HepG2 (cell line): ENCODE data around the gene GGA1.

Experiments used
- CAMTA2 ChIP-seq: sonication (generic); formaldehyde crosslinking; IDR thresholded peaks from 2 replicates; pipeline ENCODE4 v1.4.0; 2020; ENCODE audit warnings: mild to moderate bottlenecking, missing genetic modification reagents, borderline replicate concordance
- TARDBP ChIP-seq: sonication (generic); formaldehyde crosslinking; IDR thresholded peaks from 2 replicates; pipeline ENCODE4 v1.8.0; 2022; ENCODE audit warnings: mild to moderate bottlenecking, missing genetic modification reagents
- ZNF724P ChIP-seq: sonication (generic); formaldehyde crosslinking; IDR thresholded peaks from 2 replicates; pipeline ENCODE4 v1.8.0; 2022; ENCODE audit warnings: missing genetic modification reagents, borderline replicate concordance
- TF ChIP-seq, protein P1 (sequence below): sonication (generic); formaldehyde crosslinking; IDR thresholded peaks from 2 replicates; pipeline ENCODE4 v1.5.0; 2020; ENCODE audit warnings: mild to moderate bottlenecking, missing genetic modification reagents, moderate library complexity
- TF ChIP-seq, protein P2 (sequence below): sonication (generic); formaldehyde crosslinking; IDR thresholded peaks from 2 replicates; pipeline ENCODE4 v1.4.0; 2020; ENCODE audit warnings: missing genetic modification reagents
- TF ChIP-seq, protein P3 (sequence below): sonication (generic); formaldehyde crosslinking; IDR thresholded peaks from 2 replicates; pipeline ENCODE4 v1.4.0; 2020; ENCODE audit warnings: missing genetic modification reagents

DNA sequence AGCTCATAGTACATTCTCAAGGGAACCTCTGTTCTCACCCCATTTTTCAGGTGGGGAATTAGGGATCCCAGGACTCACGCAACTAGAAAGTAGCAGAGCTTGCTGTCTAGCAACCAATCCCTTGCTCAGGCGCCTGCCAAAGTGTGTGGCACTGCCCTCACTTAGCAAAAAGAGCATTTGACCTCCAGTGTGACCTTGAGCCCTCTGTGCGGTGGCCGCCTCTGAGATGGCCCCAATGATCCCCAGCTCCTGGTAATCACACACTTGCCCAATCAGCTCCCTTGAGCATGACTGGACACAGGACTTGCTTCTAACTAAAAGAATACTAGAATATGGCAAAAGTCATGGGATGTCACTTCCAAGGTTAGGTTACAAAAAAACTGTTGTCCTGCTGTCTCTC, 26.1 kb upstream of the GGA1 start:
- no peak for TF ChIP-seq ZNF724P (CRISPR knock-in tag)
- TF ChIP-seq, protein P1, sequence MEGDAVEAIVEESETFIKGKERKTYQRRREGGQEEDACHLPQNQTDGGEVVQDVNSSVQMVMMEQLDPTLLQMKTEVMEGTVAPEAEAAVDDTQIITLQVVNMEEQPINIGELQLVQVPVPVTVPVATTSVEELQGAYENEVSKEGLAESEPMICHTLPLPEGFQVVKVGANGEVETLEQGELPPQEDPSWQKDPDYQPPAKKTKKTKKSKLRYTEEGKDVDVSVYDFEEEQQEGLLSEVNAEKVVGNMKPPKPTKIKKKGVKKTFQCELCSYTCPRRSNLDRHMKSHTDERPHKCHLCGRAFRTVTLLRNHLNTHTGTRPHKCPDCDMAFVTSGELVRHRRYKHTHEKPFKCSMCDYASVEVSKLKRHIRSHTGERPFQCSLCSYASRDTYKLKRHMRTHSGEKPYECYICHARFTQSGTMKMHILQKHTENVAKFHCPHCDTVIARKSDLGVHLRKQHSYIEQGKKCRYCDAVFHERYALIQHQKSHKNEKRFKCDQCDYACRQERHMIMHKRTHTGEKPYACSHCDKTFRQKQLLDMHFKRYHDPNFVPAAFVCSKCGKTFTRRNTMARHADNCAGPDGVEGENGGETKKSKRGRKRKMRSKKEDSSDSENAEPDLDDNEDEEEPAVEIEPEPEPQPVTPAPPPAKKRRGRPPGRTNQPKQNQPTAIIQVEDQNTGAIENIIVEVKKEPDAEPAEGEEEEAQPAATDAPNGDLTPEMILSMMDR (CRISPR knock-in tag): no peak
- TF ChIP-seq CAMTA2 (CRISPR knock-in tag): no peak
- TF ChIP-seq, protein P2, sequence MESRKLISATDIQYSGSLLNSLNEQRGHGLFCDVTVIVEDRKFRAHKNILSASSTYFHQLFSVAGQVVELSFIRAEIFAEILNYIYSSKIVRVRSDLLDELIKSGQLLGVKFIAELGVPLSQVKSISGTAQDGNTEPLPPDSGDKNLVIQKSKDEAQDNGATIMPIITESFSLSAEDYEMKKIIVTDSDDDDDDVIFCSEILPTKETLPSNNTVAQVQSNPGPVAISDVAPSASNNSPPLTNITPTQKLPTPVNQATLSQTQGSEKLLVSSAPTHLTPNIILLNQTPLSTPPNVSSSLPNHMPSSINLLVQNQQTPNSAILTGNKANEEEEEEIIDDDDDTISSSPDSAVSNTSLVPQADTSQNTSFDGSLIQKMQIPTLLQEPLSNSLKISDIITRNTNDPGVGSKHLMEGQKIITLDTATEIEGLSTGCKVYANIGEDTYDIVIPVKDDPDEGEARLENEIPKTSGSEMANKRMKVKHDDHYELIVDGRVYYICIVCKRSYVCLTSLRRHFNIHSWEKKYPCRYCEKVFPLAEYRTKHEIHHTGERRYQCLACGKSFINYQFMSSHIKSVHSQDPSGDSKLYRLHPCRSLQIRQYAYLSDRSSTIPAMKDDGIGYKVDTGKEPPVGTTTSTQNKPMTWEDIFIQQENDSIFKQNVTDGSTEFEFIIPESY: no peak
- TF ChIP-seq, protein P3, sequence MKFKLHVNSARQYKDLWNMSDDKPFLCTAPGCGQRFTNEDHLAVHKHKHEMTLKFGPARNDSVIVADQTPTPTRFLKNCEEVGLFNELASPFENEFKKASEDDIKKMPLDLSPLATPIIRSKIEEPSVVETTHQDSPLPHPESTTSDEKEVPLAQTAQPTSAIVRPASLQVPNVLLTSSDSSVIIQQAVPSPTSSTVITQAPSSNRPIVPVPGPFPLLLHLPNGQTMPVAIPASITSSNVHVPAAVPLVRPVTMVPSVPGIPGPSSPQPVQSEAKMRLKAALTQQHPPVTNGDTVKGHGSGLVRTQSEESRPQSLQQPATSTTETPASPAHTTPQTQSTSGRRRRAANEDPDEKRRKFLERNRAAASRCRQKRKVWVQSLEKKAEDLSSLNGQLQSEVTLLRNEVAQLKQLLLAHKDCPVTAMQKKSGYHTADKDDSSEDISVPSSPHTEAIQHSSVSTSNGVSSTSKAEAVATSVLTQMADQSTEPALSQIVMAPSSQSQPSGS: no peak
- no peak for TF ChIP-seq TARDBP (CRISPR knock-in tag)
